ENCODE data around the gene HOXB5. TPM values are rescaled to one million over a fixed set of nuclear protein-coding genes. Genes with fewer than 3 reads are reported as not detected.

The HOXB5 gene
- total RNA-seq, 4 donors from 2014 or later, result 0.72 to 3.3 (median 1.4) TPM

DNA sequence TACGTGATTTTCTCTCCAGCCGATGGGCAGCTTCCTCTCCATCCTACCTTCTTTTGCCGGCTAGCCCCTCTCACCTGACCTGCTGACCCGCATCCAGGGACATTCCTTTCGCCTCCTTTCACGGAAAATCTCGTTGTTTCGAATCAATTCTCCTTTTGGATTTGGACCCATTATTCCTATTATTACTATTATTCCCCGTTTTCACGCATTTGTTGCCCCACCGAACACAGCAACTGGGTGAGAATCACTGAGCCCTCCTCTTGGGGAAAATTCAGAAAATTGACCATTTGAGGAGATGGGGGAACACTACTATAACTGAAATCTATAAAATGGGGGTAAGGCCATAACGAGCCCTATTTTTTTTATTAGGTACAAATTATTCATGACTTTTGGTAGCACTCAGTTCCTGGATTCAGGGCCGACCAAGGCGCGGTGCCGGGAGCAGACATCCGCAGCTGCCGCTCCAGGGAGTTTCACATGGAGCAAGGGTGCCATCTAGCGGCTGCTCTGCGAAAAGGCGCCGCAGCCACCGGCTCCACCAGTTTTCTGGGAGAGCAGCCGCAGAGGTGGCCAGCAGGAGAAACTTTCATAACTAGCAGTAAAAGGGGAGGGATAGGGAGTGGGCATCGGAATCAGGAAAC is 24.8 kb upstream of the HOXB5 start:
- TF ChIP-seq, protein P1, sequence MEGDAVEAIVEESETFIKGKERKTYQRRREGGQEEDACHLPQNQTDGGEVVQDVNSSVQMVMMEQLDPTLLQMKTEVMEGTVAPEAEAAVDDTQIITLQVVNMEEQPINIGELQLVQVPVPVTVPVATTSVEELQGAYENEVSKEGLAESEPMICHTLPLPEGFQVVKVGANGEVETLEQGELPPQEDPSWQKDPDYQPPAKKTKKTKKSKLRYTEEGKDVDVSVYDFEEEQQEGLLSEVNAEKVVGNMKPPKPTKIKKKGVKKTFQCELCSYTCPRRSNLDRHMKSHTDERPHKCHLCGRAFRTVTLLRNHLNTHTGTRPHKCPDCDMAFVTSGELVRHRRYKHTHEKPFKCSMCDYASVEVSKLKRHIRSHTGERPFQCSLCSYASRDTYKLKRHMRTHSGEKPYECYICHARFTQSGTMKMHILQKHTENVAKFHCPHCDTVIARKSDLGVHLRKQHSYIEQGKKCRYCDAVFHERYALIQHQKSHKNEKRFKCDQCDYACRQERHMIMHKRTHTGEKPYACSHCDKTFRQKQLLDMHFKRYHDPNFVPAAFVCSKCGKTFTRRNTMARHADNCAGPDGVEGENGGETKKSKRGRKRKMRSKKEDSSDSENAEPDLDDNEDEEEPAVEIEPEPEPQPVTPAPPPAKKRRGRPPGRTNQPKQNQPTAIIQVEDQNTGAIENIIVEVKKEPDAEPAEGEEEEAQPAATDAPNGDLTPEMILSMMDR (IDR thresholded peaks at IDR 0.05), result peak in 2 of 3 donors; percentile 60 to 72
- DNase-seq (ENCODE audit: low spot score) (peak; percentile 78), ATAC-seq (ENCODE audit: low FRiP score) (peak; percentile 79)

DNA sequence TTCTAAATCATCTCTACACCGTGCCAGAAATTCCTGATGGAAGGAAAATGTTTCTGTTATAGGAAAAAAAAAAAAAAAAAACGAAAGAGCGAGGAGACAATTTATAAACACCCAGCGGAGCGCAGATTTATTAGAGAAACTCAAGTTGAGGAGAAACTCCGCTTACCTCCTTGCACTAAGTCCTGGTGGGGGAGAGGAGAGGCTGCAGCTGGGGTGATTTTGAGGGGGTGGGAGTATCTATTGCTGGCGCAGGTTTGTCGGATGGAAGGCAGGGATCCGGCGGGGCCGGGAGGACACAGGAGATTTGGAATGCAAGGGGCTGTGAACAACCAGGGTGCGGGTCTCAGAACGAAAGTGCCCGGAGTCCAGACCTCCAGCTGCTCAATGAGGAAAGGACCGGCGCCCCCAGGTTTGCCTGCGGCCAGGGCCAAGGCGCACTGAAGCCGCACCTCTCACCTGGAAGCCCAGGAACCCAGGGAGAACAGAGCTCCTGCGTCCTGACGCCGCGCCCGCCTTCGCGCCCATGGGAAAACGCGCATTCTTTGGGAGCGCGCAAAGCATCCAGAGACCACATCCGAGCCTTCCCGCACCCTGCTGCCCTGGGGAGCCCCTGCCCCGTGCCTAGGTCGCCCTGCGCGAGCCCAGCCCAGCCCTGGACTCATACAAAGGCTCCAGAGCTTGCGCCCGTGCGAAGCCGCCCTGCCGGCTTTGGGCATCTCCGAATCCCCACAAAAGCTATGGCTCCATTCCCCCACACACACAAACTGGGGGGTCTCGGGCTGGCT is 24.1 kb upstream of the HOXB5 start:
- TF ChIP-seq, protein P1 (IDR thresholded peaks at IDR 0.05), result no peak
- ATAC-seq (ENCODE audit: low FRiP score) (no peak), DNase-seq (ENCODE audit: low spot score) (no peak)

DNA sequence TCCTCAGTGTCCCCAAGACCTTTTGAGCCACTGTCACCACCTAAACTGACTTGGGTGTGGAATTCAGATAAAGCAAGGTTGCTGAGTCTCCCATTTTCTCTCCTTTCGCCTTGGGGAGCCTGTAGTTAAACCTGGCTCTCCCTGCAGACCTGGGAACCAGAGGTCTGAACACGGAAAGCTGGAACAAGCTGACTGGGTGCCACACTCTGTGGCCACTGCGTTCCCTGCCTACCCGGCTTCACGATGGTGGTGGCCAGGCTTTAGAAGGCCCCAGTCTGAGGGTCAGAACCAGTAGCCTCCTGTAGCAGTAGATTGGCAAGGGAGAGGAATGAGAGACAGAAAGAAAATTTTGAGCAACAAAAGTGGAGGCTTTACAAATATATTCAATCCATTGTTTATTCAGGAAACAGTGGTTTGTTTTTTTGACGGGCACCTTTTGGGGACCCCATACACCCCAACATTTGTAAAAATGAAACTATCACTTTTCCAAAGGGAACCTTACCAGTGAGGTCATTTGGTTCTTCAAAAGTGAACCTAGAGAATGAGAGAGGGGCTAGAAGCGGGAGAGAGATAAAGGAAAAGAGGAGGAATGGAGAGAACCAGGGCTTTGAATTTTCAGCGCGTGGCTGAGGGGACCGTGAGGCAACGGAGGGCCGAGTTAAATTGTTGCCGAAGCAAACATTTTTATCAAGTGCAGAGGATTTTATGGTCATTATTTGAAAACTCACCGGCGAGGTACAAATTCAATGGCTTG is 23.3 kb upstream of the HOXB5 start:
- no peak for DNase-seq (ENCODE audit: low spot score)
- TF ChIP-seq, protein P1 (IDR thresholded peaks at IDR 0.05), result no peak
- ATAC-seq (ENCODE audit: low FRiP score), result no peak

DNA sequence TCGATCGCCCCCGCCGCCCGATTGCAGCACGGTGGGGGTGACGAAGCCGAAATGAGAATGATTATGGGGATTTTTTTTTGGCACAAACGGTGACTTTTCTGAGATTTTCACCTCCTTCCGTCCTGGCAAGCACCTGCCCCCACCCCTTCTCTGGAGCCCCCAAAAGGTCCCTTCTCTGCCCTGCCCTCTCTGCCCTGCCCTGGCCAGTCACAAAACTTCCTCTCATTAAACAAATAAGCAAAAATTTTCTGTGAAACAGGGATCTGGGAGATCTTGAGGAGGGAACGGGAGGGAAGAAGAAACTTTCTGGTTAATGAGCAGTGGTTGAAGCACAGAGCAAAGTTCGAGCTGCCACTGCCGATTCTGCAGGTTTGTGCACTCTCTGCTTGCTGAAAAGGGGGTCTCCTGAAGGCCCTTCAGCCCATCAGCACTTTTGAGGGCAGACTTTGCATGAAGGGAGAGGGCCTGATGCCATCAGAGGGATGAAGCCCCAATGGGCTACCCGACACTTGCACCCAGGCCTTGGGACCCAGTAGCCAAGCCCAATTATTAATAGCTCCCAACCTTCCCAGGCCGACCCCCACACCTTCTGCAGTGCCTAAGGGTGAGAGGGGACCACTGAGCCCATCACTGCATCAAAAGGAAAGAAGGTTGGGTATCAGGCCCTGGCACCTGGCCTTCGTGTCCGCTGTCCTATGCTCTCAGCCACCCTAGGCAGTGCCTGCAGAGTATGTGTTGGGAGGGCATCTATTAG is 22.6 kb upstream of the HOXB5 start:
- TF ChIP-seq, protein P1 (IDR thresholded peaks at IDR 0.05), result no peak
- no peak for ATAC-seq (ENCODE audit: low FRiP score)

DNA sequence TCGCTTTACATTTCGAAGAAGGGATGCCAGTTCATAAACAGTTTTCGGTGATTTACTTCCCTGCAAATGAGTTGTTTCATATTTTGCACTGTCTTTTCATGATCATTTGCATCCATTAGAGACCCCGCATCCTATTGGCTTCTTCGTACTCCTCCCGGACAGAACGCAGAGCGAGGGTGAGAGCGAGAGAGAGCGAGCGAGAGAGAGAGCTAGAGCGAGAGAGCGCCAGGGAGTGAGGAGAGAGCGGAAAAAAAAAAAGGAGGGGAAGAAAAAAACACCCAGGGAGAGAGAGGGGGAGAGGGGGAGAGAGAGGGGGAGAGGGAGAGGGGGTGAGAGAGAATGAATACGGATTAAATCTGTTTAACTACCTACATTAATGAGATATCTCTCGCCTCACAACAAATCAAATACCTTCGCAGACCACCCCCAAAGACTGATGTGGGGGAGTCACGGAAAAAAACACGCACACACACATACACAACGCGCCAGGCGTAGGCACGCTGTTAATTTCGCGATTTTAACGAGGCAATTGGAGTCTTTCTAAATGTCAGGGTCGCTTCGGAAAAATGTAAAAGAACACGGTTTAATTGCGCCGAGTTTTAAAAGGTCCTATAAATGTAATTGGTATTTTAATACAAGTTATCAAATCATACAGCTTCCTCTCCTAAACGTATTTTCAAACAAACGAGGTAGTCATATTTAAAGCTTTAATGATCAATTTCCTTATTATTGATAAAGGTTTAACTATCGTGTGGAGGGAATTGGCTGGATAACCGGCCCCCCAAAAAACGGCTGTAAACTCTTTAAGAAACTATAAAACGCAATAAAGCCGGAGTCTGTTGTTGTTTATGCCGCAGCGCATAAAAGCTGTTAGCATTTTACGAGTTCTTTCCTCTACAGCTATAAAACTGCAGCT is 21.7 kb upstream of the HOXB5 start, which contains the start of gene HOXB8:
TSS of gene HOXB8 (minus strand) at position 246 of the 916 bp plus-strand sequence. CDS start 588 bp downstream, outside the sequence.
- ATAC-seq (ENCODE audit: low FRiP score), result no peak
- TF ChIP-seq, protein P1 (IDR thresholded peaks at IDR 0.05), result no peak
- no peak for DNase-seq (ENCODE audit: low spot score)

More for the DNA sequence above, 22.6 kb upstream of the HOXB5 start:
- DNase-seq (ENCODE audit: low spot score), result no peak

Measured in omental fat pad (tissue), 4 donors.